GM19455 (cell line): ENCODE data around the gene PCK1.

Experiments used
- ATAC-seq: cut with Tn5 transposase; IDR thresholded peaks from one replicate; pipeline ENCODE4 v1.9.1; 2021; ENCODE audit not compliant: unreplicated experiment

Gene PCK1

DNA sequence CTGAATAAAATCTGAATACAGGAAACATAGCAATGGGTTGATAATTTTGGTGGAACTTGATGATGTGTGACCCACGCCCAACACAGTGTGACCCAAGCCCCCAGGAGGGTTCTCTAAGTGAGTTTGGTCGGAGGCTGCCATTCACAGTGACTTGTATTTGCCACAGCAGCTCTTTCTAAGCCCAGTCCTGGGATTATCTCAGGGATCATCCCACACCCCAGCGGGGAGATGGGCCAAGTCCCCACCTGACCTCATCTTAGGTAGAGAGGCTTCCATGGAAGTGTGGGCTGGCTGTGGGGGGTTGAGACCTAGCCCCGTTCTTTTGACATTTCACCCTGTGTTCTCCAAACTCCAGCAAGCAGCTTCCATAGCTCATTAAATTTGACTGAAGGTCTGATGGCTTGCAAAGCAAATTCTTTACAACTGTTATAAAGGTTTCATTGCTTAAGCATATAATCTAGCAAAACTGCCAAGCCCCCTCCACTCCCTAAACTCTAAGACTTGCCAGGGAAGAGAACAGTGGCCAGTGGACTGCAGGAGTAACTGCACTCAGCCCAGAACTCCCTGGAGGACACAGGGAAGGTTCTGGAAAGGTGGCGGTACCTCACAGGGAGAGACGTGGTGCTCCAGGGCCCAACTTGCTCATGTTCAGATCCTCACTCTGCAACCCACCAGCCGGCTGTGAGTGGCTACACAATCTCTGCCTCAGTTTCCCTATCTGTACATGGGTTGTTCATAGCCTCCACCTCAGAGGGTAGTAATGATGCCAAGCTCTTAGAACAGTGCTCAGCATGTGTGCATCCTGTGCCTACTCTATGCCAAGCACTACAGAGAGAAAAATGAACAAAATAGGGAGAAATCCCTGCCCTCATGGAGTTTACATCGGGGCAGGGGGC is 1.0 kb upstream of the PCK1 start:
- ATAC-seq, result no peak

DNA sequence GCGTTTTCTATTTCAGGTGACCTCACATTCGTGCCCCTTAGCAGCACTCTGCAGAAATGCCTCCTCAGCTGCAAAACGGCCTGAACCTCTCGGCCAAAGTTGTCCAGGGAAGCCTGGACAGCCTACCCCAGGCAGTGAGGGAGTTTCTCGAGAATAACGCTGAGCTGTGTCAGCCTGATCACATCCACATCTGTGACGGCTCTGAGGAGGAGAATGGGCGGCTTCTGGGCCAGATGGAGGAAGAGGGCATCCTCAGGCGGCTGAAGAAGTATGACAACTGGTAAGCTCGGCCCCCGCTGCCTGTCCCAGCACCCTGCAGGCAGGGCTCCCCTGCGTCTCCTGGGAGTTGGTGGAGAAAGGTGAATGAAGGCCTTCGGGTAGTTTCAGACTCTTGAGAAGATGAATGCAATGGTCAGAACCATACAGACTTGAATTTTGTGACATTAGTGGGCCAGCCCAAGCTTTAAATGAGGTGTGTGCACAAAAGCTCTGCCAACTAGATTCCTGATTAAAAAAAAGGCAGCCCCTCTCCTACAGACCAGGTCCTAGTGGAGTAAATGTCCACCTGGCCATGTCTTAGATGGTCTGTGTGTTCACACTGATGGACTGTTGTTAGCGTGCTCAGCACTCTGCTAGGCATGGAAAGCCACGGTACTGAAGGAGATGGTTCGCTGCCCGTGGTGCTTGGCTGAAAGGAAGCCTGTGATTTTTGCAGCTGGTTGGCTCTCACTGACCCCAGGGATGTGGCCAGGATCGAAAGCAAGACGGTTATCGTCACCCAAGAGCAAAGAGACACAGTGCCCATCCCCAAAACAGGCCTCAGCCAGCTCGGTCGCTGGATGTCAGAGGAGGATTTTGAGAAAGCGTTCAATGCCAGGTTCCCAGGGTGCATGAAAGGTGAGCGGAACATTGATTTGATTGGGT is 708 bp downstream of the PCK1 start:
- no peak for ATAC-seq

GRCh38 chr20:57562541-57563465 is 1.9 kb downstream of the PCK1 start:
- no peak for ATAC-seq

DNA sequence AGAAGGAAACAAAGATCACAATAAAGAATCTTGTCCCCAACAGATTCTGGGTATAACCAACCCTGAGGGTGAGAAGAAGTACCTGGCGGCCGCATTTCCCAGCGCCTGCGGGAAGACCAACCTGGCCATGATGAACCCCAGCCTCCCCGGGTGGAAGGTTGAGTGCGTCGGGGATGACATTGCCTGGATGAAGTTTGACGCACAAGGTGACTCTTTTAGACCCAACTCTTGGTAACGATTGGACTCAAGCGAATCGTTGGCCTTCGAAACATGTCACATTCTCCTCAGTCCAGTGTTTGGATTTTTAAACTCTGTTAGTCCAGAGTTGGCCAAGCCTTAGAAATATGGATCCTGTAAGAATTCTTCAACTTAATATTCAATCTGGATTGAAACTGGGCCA is 2.6 kb downstream of the PCK1 start:
- ATAC-seq, result no peak

DNA sequence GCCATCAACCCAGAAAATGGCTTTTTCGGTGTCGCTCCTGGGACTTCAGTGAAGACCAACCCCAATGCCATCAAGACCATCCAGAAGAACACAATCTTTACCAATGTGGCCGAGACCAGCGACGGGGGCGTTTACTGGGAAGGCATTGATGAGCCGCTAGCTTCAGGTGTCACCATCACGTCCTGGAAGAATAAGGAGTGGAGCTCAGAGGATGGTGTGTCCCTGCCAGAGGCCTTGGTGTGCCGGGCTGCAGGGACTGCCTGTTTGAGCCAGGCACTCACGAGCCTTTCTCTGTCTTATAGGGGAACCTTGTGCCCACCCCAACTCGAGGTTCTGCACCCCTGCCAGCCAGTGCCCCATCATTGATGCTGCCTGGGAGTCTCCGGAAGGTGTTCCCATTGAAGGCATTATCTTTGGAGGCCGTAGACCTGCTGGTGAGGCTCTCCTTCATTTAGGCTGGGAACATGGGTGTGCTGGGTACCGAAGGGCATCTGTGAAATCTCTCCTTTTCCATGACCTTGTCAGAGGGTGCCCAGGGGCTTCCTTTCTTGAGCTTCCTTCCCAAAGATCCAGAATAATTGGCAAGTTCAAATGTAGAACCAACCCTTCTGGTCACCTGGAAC is 3.4 kb downstream of the PCK1 start:
- no peak for ATAC-seq

DNA sequence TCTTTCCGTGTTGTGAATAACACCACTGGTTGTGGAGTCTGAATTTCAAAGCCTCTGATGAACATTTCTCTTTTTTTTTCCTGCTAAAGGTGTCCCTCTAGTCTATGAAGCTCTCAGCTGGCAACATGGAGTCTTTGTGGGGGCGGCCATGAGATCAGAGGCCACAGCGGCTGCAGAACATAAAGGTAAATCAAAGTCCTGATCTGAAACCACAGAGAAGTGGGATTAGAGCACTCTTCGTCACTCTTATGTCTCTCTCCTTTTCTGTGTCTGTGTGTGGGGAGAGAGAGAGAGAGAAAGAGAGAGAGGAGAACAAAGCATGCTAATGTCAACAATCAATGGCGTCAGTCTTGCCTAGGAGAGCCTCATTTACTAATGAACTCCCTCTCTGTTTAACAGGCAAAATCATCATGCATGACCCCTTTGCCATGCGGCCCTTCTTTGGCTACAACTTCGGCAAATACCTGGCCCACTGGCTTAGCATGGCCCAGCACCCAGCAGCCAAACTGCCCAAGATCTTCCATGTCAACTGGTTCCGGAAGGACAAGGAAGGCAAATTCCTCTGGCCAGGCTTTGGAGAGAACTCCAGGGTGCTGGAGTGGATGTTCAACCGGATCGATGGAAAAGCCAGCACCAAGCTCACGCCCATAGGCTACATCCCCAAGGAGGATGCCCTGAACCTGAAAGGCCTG is 4.2 kb downstream of the PCK1 start:
- no peak for ATAC-seq

GRCh38 chr20:57566399-57566798 is 5.5 kb downstream of the PCK1 start:
- no peak for ATAC-seq

GRCh38 chr20:57566803-57567459 is 6.0 kb downstream of the PCK1 start:
- ATAC-seq, result no peak

DNA sequence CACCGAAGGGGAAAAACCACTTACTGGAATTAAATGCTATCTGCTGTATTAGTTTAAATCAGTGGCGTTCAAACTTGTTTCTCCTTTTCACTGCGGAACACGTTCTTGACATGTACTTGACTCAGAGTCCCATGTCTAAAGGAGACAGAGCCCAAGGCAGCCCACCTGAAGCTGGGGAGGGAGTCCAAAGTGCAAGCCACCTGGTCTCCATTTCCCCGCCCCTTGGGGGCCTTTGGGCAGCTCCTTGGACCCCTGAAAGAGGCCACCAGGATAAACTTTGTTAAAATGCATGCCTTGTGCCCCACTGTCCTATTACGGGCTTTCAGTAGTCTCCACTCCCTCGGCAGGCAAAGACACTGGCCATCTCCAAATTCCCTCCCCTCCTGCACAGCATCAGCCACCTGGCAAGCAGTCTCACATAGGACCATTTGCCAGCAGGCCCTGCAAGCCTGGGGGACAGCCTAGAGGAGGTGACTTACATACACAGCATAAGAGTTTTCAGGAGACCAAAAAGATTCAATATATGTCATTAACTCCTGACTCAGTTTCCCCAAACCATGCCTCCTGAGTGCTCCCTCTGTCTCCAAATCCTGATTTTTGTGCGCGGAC is 6.7 kb downstream of the PCK1 start:
- ATAC-seq, result no peak

DNA sequence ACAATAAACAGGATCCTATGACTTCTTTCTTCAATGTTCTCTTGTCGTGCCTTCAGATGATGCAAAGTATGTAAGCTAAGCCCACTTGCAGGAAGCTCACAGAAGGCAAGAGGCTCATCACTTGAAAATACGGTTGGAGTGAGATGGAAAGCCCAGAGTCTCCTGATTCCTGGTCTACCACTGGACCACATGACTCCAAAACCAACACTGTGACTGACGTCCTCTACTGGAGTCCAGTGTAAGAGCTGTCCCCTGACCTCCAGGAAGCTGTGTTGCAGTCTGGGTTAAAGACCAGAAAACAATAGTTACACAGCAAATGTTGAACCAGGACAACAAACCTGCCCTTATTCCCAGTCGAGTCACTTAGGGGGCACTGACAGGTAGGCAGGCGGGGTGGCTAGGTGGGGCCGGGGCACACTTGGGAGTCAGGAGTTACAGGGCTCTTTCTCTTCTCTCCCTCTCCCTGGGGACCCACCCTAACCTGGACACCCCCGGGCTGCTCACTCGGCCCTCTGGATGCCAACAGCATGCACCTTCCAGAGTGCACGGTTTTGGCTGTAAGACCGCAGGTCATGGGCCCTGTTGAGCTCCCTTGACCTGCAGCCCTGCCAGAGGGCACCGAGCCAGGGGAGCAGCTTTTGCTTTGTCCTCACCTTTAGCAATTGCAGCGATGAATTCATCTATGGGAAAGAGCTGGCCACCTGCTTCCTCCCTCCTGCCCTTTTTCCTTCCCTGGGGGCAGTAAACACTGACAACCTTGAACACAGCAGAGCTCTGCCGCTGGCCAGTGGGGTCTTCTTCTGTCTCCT is 7.4 kb downstream of the PCK1 start:
- no peak for ATAC-seq

DNA sequence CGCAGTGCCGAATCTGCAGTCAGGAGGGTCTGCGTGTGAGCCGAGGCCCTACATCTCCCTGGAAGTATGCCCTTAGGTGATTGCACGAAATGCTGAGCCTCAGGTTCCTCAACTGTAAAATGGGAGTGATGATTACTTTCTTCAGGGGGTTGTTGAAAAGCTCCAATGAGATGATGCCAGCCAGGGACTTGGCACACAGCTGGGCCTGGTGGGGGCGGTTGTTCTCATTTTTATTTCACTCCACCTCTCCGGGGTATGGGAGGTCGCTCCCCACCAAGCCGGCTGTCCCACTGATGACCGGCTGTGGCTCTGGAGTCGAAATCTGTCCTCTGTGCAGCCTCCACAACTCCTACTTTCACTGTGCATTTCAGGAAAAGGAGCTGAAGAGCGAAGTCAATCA is 8.1 kb downstream of the PCK1 start:
- ATAC-seq, result no peak

DNA sequence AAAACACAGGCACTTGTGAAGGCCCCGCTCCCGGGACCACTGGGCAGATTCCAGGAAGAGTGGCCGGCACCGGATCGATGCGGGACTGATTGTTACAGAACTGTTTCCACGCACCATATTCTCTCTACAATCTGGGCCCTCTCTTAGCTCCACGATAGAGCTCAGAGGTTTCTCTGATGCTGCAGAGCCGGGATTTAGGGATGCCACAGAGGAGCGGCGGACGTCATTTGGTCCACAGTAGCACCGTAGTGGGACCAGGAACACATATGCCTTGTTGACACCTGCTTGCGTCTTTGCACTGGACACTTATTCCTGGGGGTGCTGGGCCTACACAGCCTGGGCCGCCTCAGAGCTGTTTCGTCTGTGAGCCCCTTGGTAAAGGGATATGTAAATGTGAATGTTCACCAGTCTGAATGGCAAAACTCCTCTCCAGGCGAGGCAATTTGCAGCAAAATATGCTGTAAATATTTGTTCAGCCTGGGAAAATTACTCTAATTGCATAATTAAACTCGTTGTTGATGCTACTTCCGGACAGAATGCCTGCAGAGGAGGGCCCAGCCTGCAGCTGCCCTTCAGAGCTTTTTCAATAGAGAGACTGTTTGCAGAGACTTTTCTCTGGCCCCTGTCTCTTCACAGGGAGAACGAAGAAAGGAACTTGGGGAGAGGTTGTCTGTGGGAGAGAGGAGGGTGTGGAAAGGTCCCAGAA is 9.4 kb downstream of the PCK1 start:
- no peak for ATAC-seq

GRCh38 chr20:57570920-57571319 is 10.0 kb downstream of the PCK1 start:
- no peak for ATAC-seq

GRCh38 chr20:57571782-57572416 is 11.0 kb downstream of the PCK1 start:
- ATAC-seq, result no peak

GRCh38 chr20:57573242-57573641 is 12.3 kb downstream of the PCK1 start:
- ATAC-seq, result no peak

- no peak for ATAC-seq
Observed at GRCh38 chr20:57573894-57574293, 13.0 kb downstream of the PCK1 start.

- ATAC-seq, result no peak
Observed at GRCh38 chr20:57574954-57575353, 14.0 kb downstream of the PCK1 start.
